ACHN (cell line): ENCODE results near the gene ERLIN1.
A peak's percentile ranks its signal among the peaks of the same experiment; 100 is the strongest.

Source experiments
- DNase-seq: peaks from one replicate; pipeline ENCODE4 v3.0.0-alpha.2; 2015
- in situ Hi-C: cut with HindIII; loops from 2 replicates; pipeline ENCODE4 v1.10.0; 2017; ENCODE audit warnings: low sequenced_read_pairs, low pct_ligation_motif_present, low pct_unique_long_range_greater_than_20kb

ERLIN1 gene

GRCh38 chr10:100174699-100175677 lies 10.8 kb downstream of the ERLIN1 start:
- in situ Hi-C loops, result no loop called here

GRCh38 chr10:100173035-100173434 lies 12.8 kb downstream of the ERLIN1 start:
- DNase-seq, result no peak
- in situ Hi-C loops, result no loop called here

More at GRCh38 chr10:100174699-100175677, 10.8 kb downstream of the ERLIN1 start:
- DNase-seq, result no peak

GRCh38 chr10:100172349-100172748 lies 13.5 kb downstream of the ERLIN1 start:
- DNase-seq, result no peak
- in situ Hi-C loops, result no loop called here

- in situ Hi-C loops, result no loop called here
- no peak for DNase-seq
Measured at GRCh38 chr10:100168313-100168643, 17.6 kb downstream of the ERLIN1 start.

GRCh38 chr10:100167553-100168312 lies 18.1 kb downstream of the ERLIN1 start:
- in situ Hi-C loops, result no loop called here
- no peak for DNase-seq

GRCh38 chr10:100163704-100164621 lies 21.9 kb downstream of the ERLIN1 start:
- no peak for DNase-seq
- in situ Hi-C loops, result no loop called here

GRCh38 chr10:100162696-100163095 lies 23.1 kb downstream of the ERLIN1 start:
- DNase-seq, result no peak
- in situ Hi-C loops, result no loop called here

GRCh38 chr10:100158044-100158805 lies 27.6 kb downstream of the ERLIN1 start:
- in situ Hi-C loops, result no loop called here

GRCh38 chr10:100157156-100157555 lies 28.7 kb downstream of the ERLIN1 start:
- DNase-seq, result no peak

More at GRCh38 chr10:100158044-100158805, 27.6 kb downstream of the ERLIN1 start:
- no peak for DNase-seq

GRCh38 chr10:100155936-100156335 lies 29.9 kb downstream of the ERLIN1 start:
- no peak for DNase-seq
- in situ Hi-C loops, result no loop called here

More at GRCh38 chr10:100157156-100157555, 28.7 kb downstream of the ERLIN1 start:
- in situ Hi-C loops, result no loop called here

- in situ Hi-C loops, result no loop called here
- no peak for DNase-seq
Measured at GRCh38 chr10:100154666-100155065, 31.2 kb downstream of the ERLIN1 start.

- in situ Hi-C loops, result no loop called here
- DNase-seq, result no peak
Measured at GRCh38 chr10:100153239-100153825, 32.5 kb downstream of the ERLIN1 start.

- no peak for DNase-seq
- in situ Hi-C loops, result no loop called here
Measured at GRCh38 chr10:100151723-100152300, 34.0 kb downstream of the ERLIN1 start.

- in situ Hi-C loops, result no loop called here
- DNase-seq, result peak; percentile 25
Measured at GRCh38 chr10:100148353-100149211, 37.2 kb downstream of the ERLIN1 start.

- no peak for DNase-seq
- in situ Hi-C loops, result no loop called here
Measured at GRCh38 chr10:100146875-100147650, 38.8 kb downstream of the ERLIN1 start.

- in situ Hi-C loops, result no loop called here
Measured at GRCh38 chr10:100146398-100146797, 39.4 kb downstream of the ERLIN1 start.

More at GRCh38 chr10:100146398-100146797, 39.4 kb downstream of the ERLIN1 start:
- DNase-seq, result no peak
